Measurements from ENCODE around the gene MKKS.

DNA sequence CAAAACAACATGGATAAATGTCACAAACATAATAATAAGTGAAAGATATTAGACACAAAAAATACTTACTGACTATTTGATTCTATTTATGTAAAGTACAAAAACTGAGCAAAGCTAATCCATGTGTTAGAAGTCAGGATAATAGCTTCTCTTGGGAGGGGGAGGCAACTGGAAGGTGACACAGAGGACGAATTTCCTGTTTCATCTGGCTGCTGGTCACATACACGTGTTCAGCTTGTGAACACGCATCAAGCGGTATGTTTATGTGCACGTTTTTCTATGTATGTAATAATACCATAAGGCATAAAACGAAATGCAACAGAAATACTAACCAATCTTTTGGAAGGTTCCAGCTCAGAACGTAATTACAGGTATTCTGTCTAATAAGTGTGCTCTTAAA is 54.3 kb downstream of the MKKS start:
- TF ChIP-seq EZH2phosphoT487 (IDR thresholded peaks at IDR 0.05) (no peak), EZH2 (IDR thresholded peaks at IDR 0.05) (no peak)
- TF ChIP-seq, protein P1, sequence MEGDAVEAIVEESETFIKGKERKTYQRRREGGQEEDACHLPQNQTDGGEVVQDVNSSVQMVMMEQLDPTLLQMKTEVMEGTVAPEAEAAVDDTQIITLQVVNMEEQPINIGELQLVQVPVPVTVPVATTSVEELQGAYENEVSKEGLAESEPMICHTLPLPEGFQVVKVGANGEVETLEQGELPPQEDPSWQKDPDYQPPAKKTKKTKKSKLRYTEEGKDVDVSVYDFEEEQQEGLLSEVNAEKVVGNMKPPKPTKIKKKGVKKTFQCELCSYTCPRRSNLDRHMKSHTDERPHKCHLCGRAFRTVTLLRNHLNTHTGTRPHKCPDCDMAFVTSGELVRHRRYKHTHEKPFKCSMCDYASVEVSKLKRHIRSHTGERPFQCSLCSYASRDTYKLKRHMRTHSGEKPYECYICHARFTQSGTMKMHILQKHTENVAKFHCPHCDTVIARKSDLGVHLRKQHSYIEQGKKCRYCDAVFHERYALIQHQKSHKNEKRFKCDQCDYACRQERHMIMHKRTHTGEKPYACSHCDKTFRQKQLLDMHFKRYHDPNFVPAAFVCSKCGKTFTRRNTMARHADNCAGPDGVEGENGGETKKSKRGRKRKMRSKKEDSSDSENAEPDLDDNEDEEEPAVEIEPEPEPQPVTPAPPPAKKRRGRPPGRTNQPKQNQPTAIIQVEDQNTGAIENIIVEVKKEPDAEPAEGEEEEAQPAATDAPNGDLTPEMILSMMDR (IDR thresholded peaks at IDR 0.05): no peak
